Neural progenitor cell (in vitro differentiated cells): ENCODE measurements around the gene FBXW4.

Source experiments
- EZH2 ChIP-seq: fragments of 200-600 bp; sonication (generic); IDR thresholded peaks from 2 replicates; pipeline ENCODE4 v1.6.1; 2017; ENCODE audit warnings: antibody characterized with exemption, mild to moderate bottlenecking, moderate library complexity
- EZH2phosphoT487 ChIP-seq: fragments of 200-600 bp; sonication (generic); IDR thresholded peaks from 2 replicates; pipeline ENCODE4 v1.6.1; 2017; ENCODE audit warnings: antibody characterized with exemption
- TF ChIP-seq, protein P1 (sequence below): fragments of 200-600 bp; sonication (generic); IDR thresholded peaks from 2 replicates; pipeline ENCODE4 v1.5.1; 2017; ENCODE audit warnings: antibody characterized with exemption, mild to moderate bottlenecking

DNA sequence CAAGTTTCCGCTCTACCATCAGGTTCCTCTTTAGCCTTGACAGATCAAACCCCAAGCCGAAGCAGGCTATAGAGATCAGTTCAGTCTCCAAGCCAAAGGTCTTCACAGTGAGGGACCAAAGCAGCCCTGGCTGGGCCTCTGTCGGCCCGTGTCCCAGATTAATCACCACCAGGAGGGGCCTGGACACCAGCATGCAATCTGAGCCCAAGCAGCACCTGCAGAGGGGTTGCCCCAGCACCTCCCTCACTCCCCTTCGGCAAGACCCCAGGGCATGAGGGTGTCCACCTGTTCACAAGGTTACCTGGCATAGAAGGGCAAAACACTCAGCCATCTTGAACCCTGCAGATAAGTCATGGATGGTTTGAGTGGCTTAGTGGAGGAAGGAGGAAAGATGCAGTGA, 36.0 kb downstream of the FBXW4 start:
- TF ChIP-seq, protein P1, sequence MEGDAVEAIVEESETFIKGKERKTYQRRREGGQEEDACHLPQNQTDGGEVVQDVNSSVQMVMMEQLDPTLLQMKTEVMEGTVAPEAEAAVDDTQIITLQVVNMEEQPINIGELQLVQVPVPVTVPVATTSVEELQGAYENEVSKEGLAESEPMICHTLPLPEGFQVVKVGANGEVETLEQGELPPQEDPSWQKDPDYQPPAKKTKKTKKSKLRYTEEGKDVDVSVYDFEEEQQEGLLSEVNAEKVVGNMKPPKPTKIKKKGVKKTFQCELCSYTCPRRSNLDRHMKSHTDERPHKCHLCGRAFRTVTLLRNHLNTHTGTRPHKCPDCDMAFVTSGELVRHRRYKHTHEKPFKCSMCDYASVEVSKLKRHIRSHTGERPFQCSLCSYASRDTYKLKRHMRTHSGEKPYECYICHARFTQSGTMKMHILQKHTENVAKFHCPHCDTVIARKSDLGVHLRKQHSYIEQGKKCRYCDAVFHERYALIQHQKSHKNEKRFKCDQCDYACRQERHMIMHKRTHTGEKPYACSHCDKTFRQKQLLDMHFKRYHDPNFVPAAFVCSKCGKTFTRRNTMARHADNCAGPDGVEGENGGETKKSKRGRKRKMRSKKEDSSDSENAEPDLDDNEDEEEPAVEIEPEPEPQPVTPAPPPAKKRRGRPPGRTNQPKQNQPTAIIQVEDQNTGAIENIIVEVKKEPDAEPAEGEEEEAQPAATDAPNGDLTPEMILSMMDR: no peak
- TF ChIP-seq EZH2 (no peak), EZH2phosphoT487 (no peak)
